Muscle layer of duodenum (tissue), 2 donors: ENCODE results near the gene VAV2.
"Not testable (repeated sequence)": the region's sequence is repeated elsewhere in the genome, so short reads cannot be mapped to it uniquely, and the experiment has no call there.

Experiments
- H3K27ac ChIP-seq: one replicate; pipeline ENCODE4 v1.7.0; 2013; ENCODE audit warnings: mild to moderate bottlenecking, low read length
- H3K27me3 ChIP-seq: one replicate; pipeline ENCODE4 v1.7.0; 2013; ENCODE audit warnings: low read depth, mild to moderate bottlenecking, control low read depth, low read length
- H3K36me3 ChIP-seq, 2 donors: one replicate each; pipeline ENCODE4 v1.7.0; 2013; ENCODE audit warnings: low read length in 2 of 2, control low read depth in 1 of 2, mild to moderate bottlenecking in 1 of 2; ENCODE audit not compliant: insufficient read depth in 2 of 2, control insufficient read depth in 1 of 2
- H3K4me1 ChIP-seq, 2 donors: one replicate each; pipeline ENCODE4 v1.7.0; 2013; ENCODE audit warnings: low read length in 2 of 2, mild to moderate bottlenecking in 2 of 2, control low read depth in 1 of 2, moderate library complexity in 1 of 2; ENCODE audit not compliant: insufficient read depth in 2 of 2, control insufficient read depth in 1 of 2
- H3K4me3 ChIP-seq, 2 donors: one replicate each; pipeline ENCODE4 v1.7.0; 2013; ENCODE audit warnings: low read length in 2 of 2, low read depth in 1 of 2, mild to moderate bottlenecking in 1 of 2
- H3K9me3 ChIP-seq, 2 donors: one replicate each; pipeline ENCODE4 v1.7.0; 2013; ENCODE audit warnings: low read length in 2 of 2, control low read depth in 1 of 2, mild to moderate bottlenecking in 1 of 2; ENCODE audit not compliant: control insufficient read depth in 1 of 2
- donor health status: healthy.

VAV2 gene

GRCh38 chr9:133992780-133993634 is 883 bp upstream of the VAV2 start:
- Histone ChIP-seq H3K4me3 (peak overlapping the region; percentile 67 to 84), H3K27ac (peak overlapping the region; percentile 78), H3K27me3 (no peaks in the 10 kb centered on the region)

GRCh38 chr9:133991214-133991921 is 756 bp downstream of the VAV2 start:
- H3K9me3 ChIP-seq, result no peaks in the 10 kb centered on the region
- H3K27ac ChIP-seq, result peak overlapping the region; percentile 51
- peaks cover 0 to 5% of the 10 kb centered on the region in 2 donors for H3K36me3 ChIP-seq
- peaks cover 7 to 31% of the 10 kb centered on the region in 2 donors for H3K4me1 ChIP-seq
- H3K4me3 ChIP-seq, result peak overlapping the region; percentile 48 to 62
- no peaks in the 10 kb centered on the region for H3K27me3 ChIP-seq

More at GRCh38 chr9:133992780-133993634, 883 bp upstream of the VAV2 start:
- Histone ChIP-seq H3K4me1 (peaks cover 7 to 31% of the 10 kb centered on the region in 2 donors), H3K9me3 (no peaks in the 10 kb centered on the region), H3K36me3 (peaks cover 0 to 5% of the 10 kb centered on the region in 2 donors)

- Histone ChIP-seq H3K9me3 (no peaks in the 10 kb centered on the region), H3K4me3 (peak overlapping the region; percentile 48 to 62), H3K27ac (peak overlapping the region; percentile 51), H3K36me3 (peaks cover 0 to 5% of the 10 kb centered on the region in 2 donors), H3K27me3 (no peaks in the 10 kb centered on the region), H3K4me1 (peaks cover 7 to 31% of the 10 kb centered on the region in 2 donors)
These were observed 1.5 kb downstream of the VAV2 start for GRCh38 chr9:133990366-133991213.

DNA sequence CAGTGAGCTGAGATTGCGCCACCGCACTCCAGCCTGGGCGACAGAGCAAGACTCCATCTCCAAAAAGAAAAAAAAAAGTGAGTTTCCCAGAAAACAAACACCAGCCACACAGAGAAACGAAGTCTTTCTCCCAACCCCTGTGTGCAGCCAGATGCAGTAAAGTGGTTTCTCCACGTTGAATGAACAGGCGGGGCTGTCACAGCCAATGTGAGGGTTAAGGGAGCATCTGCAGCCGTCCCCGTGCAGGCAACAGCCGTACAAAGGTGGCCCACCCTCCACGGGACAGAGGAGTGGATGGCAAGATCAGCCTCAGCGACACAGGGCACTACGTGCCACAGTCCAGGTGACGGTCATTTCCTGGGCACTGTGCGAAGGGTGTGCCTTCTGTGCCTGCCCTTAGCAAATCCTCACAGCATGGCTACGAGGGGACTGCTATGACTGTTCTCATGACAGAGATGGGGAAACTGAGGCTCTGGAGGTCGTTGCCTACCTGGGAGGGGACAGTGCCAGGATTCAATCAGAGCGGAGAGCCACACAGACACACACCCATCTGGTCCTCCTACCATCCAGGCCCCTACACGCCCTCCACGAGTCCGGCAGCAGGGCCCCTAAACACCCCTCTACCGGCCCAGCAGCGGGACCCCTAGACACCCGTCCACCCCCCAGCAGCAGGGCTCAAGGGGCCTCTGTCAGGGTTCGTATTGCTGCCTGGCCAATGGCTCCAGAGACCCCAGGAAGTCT is 2.3 kb downstream of the VAV2 start:
- Histone ChIP-seq H3K27ac (no peak overlapping the region), H3K4me1 (peaks cover 7 to 31% of the 10 kb centered on the region in 2 donors), H3K36me3 (peaks cover 0 to 5% of the 10 kb centered on the region in 2 donors), H3K4me3 (no peak overlapping the region), H3K9me3 (no peaks in the 10 kb centered on the region), H3K27me3 (no peaks in the 10 kb centered on the region)

DNA sequence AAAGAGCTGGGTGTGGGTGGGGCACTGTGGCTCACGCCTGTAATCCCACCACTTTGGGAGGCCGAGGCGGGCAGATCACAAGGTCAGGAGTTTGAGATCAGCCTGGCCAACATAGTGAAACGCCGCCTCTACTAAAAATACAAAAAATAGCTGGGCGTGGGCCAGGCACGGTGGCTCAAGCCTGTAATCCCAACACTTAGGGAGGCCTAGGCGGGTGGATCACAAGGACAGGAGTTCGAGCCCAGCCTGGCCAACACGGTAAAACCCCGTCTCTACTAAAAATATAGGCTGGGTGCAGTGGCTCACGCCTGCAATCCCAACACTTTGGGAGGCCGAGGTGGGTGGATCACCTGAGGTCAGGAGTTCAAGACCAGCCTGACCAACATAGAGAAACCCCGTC is 3.4 kb downstream of the VAV2 start:
- not testable (repeated sequence) for H3K9me3 ChIP-seq, H3K27ac ChIP-seq, H3K4me3 ChIP-seq, H3K27me3 ChIP-seq, H3K36me3 ChIP-seq
- H3K4me1 ChIP-seq, result peaks cover 3 to 25% of the 10 kb centered on the region in 2 donors

- Histone ChIP-seq H3K9me3 (no peaks in the 10 kb centered on the region), H3K4me1 (peaks cover 0 to 18% of the 10 kb centered on the region in 2 donors), H3K27me3 (no peaks in the 10 kb centered on the region), H3K27ac (no peak overlapping the region), H3K36me3 (peaks cover 0 to 3% of the 10 kb centered on the region in 2 donors), H3K4me3 (no peak overlapping the region)
These were observed 4.0 kb downstream of the VAV2 start for GRCh38 chr9:133987946-133988665.

- Histone ChIP-seq H3K9me3 (no peaks in the 10 kb centered on the region), H3K36me3 (no peaks in the 10 kb centered on the region), H3K27ac (no peak overlapping the region), H3K27me3 (no peaks in the 10 kb centered on the region), H3K4me3 (no peak overlapping the region), H3K4me1 (peaks cover 0 to 16% of the 10 kb centered on the region in 2 donors)
These were observed 4.7 kb downstream of the VAV2 start for GRCh38 chr9:133987446-133987788.

- Histone ChIP-seq H3K27me3 (no peaks in the 10 kb centered on the region), H3K4me3 (no peak overlapping the region), H3K9me3 (no peaks in the 10 kb centered on the region), H3K27ac (no peak overlapping the region), H3K4me1 (peaks cover 0 to 16% of the 10 kb centered on the region in 2 donors), H3K36me3 (no peaks in the 10 kb centered on the region)
These were observed 5.2 kb downstream of the VAV2 start for GRCh38 chr9:133986774-133987445.

- Histone ChIP-seq H3K4me1 (peaks cover 0 to 14% of the 10 kb centered on the region in 2 donors), H3K27ac (no peak overlapping the region), H3K36me3 (no peaks in the 10 kb centered on the region), H3K27me3 (no peaks in the 10 kb centered on the region), H3K4me3 (no peak overlapping the region), H3K9me3 (no peaks in the 10 kb centered on the region)
These were observed 6.1 kb downstream of the VAV2 start for GRCh38 chr9:133986061-133986460.
